Keratinocyte (primary cell): ENCODE data around the gene PLB1.

Experiments used
- EZH2 ChIP-seq: IDR thresholded peaks from one replicate; pipeline ENCODE4 v1.6.1; 2012; ENCODE audit warnings: inconsistent platforms, mild to moderate bottlenecking, low read length, moderate library complexity
- TF ChIP-seq, protein P1 (sequence below), 3 experiments: IDR thresholded peaks in 1 of 3; conservative IDR thresholded peaks in 1 of 3; optimal IDR thresholded peaks in 1 of 3; 2 replicates in 2 of 3; 3 replicates in 1 of 3; pipeline versions ENCODE3 to v1.5.1; 2011; ENCODE audit warnings: low read length in 3 of 3, mild to moderate bottlenecking in 3 of 3, moderate library complexity in 2 of 3, control low read depth in 1 of 3, inconsistent platforms in 1 of 3; ENCODE audit not compliant: insufficient read depth in 2 of 3; ENCODE audit errors: extremely low read depth in 1 of 3

DNA sequence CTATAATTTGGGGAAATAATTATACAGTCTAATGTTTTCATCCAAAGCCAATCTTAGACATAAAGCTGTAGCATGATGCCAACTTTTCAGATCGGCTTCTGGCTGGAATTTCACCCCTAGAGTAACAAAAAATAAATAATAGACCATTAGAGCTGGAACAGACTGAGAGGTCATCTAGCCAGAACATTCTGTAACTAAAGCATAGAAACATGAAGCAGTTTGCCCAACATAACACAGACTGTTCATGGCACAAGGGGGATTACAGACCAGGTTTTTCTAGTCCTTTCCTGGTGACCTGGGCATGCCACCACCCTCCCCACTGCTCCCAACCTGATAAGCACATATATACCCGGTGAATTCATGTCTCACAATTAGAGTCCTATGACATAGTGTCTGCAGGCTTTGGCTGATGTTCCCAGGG is 139.3 kb downstream of the PLB1 start:
- TF ChIP-seq, protein P1, sequence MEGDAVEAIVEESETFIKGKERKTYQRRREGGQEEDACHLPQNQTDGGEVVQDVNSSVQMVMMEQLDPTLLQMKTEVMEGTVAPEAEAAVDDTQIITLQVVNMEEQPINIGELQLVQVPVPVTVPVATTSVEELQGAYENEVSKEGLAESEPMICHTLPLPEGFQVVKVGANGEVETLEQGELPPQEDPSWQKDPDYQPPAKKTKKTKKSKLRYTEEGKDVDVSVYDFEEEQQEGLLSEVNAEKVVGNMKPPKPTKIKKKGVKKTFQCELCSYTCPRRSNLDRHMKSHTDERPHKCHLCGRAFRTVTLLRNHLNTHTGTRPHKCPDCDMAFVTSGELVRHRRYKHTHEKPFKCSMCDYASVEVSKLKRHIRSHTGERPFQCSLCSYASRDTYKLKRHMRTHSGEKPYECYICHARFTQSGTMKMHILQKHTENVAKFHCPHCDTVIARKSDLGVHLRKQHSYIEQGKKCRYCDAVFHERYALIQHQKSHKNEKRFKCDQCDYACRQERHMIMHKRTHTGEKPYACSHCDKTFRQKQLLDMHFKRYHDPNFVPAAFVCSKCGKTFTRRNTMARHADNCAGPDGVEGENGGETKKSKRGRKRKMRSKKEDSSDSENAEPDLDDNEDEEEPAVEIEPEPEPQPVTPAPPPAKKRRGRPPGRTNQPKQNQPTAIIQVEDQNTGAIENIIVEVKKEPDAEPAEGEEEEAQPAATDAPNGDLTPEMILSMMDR (optimal IDR thresholded peaks at IDR 0.05 in 1 of 3, IDR thresholded peaks at IDR 0.05 in 1 of 3, conservative IDR thresholded peaks at IDR 0.05 in 1 of 3; ENCODE audit: extremely low read depth in 1 of 3, insufficient read depth in 2 of 3, low read length in 3 of 3): no peak
- no peak for TF ChIP-seq EZH2
